ENCODE measurements around the gene CAPN7.
A peak's percentile ranks its signal among the peaks of the same experiment; 100 is the strongest.

The CAPN7 gene

DNA sequence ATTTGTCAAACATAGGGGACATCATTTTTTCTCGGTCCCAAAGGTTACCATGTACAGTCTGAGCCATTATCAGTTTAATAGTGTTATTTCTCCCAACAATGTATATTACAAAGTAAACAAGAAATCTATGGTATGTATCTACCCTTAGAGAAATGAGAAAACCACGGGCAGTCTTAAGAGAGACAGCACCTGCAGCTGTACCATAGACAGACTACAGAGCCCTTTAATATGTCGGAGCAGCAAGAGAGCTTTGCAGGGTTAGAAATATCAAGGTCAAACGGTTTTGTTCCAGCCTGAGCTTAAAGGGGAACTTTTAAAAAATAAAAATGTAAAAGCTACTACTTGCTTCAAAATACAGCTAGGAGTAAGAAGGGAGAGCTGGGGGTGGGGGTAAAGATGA lies 73.2 kb downstream of the CAPN7 start:
- DNase-seq, result no peak

DNA sequence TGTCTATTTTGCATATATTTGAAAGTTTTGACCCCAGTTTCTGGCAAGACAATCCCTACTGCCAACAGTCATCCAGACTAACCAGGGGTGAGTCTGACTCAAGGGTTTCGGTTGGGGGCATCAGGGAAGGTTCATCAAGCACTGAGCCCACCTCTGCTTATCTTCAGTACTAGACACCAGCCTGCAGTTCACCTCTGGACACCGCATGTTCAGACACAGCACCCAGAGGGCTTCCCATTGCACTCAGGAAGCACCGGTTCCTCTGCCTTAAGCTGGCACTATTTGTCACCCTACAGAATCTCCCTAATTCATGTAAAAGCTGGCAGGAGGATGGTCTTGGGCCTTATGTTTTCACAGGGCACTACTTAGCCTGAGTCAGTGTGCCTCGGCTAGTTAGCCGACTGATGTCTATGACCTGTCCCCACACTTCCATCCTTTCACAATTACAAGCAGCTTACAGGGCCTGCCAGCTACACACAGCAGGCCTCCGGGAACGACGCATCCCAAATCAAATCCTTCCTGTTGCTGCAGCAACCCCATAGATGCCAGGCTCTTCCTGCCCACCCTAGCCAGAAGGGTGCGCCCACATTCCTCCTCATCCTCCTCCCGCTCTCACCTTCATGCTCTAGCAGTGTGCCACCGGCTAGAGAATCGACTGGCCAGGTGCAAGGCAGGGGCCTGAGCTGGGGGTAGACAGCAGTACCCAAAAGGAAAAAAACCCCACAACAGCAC lies 73.8 kb downstream of the CAPN7 start:
- no peak for DNase-seq

DNA sequence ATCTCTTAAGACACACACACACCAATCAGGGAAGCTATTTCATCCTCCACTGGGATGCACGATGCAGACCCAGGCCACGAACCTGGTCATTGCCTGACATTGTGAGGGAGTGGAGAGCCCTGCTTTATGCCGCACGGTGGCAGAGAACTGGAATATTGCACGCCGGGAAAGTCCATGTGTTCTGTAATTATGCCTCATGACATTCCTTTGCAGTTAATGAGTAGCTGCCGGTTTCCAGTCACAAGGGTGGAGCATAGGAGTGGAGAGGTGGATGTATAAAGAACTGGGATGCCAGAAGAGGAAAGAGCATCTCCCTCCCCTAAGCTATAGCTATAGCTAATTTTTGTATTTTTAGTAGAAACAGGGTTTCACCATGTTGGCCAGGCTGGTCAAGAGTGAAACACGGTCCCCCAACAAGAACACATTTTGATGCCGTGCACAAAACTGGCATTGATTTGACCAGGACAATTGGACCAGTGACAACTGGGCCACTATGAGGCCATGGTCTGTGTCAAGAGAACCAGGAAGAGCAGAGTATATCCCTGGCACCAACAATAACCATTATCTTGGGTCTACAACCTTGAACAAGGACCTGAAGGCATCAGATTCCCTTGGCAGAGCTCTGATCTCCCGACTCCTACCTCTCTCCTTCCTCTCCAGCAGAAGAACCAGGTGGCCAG lies 74.9 kb downstream of the CAPN7 start:
- DNase-seq, result no peak

DNA sequence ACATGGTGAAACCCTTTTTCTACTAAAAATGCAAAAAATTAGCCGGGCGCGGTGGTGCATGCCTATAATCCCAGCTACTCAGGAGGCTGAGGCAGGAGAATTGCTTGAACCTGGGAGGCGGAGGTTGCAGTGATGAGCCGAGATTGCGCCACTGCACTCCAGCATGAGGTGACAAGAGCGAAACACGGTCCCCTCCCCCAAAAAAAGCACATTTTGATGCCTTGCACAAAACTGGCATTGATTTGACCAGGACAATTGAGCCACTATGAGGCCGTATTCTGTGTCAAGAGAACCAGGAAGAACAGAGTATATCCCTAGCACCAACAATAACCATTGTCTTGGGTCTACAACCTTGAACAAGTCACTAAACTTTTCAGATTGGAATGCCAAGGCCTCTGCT lies 75.8 kb downstream of the CAPN7 start:
- DNase-seq, result no peak

DNA sequence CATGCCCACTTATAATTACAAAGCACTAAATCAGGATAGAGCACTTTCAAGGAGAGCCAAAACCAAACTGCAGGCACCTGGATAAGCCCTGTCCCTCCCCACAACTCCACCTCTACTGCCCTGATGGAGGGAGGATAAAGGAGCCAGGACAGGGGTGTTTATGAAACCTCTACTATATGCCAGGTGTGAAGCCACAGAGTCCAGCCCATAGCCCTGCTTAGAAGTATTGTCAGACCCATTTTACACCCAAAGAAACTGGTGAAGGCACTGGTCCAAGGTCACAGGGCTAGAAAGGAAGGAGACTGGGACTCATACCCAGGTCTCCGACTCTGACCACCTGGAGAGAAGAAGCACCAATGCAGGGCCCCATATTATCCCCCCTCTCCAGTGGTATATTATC lies 77.7 kb downstream of the CAPN7 start:
- no peak for DNase-seq

DNA sequence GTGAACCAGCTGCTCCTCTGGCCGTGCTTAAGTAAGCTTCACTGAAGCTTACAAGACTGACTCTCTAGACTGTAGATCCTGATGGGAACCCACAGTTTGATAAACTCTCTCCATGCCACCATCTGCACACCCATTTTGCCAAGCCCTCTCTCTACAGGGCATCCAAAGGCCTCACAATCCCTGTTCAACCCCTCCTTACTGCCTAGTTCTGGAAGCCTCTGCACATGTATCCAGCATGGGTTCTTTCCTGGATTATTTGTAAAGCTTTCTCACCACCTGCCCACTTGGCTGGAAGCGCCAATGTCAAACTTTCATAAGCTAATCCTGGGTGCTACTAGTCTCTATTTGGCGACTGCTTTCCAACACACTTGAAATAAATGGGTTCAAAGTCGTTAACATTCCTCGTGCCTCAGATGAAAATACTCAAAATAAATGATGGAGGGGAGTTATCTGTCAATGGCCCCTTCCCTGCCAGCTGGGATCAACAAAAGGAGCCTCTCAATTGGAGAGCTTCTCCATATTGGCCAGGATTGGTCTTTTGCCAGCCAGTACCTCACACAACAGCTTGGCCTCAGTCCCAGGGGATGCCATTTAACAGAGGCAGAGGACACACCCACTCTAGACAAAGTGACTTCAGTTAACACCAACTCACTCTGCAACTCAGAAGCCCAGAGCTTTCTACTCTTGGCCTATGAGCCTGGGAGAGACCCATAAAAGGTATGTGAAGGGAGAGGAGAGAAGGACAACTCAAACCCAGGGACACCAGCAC lies 78.3 kb downstream of the CAPN7 start:
- peak; percentile 79 for DNase-seq

DNA sequence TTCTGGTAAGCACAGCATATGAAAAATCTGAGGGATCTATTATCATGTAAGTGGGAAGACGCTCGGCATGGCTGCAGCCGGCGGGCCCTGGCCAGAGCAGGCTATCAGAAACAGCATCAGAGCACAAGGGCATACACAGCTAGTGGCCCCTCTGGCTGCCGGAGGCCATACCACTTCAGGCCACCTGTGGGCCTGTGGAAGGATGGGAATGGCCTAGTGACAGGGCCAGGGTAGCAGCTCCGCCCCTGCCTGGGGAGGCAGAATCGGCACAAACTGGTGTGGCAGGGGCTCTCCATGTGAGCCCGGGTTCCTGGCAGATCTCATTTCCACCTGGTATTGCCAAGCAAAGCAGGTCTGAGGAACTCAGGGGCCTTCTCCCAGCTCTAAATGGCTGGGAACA lies 80.0 kb downstream of the CAPN7 start:
- DNase-seq, result no peak

DNA sequence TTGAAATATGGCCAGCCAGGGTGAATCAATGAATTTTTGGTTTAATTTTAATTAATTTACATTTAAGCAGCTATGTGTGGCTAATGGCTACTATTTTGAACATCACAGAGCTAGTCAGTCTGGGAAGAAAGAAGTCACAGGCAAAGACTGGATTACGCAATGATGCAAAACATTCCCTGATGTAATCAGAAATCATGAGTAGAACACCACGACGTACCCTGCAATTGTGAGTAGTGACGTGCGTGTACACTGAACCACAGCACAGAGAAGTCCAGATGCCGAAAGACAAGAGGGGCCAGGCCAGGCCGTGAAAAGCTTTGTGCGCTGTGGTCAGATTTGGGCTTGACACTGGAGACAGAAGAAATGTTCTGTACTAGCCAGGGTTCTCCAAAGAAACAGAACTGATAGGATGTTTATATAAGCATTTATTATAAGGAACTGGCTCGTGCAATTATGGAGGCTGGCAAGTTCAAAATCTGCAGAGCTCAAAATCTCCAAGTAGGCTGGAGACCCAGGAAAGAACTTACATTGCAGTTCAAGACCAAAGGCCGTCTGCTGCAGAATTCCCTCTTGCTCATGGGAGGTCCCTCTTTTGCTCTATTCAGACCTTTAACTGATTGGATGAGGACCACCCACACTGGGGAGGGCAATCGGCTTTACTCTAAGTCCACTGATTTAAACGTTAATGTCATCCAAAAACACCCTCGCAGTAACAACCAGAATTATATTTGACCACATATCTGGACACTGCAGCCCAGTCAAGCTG lies 81.7 kb downstream of the CAPN7 start:
- no peak for DNase-seq

DNA sequence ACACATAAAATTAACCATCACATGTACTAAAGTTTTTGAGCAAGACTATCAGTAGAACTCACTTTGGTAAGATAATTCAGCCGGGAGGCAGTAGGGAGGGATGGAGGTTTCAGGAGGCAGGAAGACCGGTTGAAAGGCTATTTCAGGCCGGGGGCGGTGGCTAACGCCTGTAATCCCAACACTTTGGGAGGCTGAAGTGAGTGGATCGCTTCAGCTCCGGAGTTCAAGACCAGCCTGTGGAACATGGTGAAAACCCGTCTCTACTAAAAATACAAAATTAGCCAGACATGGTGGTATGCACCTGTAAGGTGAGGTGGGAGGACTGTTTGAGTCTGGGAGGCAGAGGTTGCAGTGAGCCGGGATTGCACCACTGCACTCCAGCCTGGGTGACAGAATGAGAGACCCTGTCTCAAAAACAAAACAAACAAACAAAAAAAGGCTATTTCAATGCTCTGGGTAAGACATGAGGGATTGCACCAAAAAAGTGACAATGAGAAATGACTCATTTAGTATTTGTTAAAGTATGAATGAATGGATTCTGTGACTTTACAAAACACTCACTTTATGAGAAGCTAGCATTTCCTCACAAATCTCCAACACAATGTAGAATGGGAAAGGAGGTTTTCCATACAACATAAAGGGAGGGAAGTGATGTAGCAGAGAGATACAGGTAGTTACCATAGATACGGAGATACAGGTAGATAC lies 82.4 kb downstream of the CAPN7 start:
- no peak for DNase-seq

DNA sequence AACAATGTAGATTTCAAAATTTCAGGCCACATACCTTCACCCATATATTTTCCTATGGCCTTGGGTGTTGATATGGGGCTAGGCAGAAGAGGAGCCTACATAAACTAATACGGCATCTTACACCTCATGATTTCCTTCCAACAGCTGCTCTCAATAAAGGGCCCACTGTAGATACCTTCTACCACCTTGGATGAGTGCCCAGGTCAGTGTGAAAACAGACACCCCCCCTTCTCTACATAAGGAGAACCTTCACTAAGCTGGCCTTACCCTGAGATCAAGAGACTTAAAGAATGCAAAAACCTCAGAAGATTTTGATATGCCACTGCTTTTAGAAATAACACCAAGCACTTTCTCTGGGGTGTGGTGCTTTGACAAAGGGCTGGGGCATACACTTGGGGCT lies 83.6 kb downstream of the CAPN7 start:
- no peak for DNase-seq

DNA sequence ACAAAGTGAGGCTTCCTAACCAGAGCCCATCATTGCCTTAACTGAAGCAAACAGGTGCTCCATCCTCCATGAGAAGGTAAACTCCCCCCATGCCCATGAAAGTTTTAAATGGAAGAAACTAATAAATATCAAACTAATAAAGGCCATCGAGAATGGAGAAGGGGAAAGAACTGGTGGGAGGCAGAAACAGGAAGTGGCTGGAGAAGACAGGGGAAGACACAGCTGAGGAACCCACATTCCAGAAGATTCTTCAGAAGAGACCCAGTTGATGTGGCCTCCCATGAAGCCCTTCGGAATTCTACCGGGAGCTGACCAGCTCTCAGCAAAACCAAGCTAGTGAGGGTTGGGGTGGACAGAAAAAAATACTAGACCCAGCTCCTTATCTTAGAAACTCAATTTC lies 84.7 kb downstream of the CAPN7 start:
- no peak for DNase-seq

DNA sequence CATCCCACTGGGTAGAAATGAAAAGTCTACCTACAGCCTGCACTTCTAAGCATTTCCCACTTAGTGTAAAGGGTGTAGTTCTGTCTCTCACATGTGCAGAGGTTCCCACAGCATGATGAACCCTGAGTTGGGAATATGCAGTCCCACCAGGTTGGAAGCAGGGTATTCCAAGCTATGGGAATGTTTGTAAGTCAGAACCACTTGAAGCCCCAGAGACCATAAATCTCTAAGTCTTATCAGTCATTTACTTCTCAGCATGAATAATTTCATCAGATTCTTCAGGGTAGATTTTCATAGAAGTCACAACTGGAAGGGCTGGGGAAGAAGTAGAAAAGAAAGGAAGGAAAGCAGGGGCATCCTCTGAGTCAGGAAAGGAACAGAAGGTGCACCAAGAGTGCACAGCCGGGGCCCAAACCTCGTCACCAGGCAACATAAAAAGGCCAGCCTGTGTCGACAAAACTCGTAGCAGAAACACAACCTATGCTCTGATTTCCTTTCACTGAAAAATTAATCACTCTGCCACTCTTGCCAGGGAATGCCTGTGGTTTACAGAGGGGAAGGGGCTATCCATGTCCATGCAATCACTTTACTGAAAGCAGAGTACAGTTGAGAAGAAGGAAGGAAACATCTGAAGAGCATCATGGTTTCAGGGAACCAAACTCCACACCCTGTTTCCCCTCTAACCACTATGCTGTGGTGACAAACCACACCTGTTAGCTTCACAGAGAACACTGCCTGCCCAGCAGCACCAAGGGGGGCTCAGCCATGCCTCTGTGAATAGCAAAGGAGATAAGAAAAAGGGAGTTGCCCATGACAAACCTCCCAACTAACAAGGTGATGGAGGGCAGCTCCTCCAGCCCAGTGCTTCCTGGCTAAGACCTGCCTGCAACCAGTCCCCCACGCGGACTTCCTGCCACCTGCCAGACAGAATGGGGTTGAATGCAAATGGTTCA lies 85.8 kb downstream of the CAPN7 start:
- no peak for DNase-seq

DNA sequence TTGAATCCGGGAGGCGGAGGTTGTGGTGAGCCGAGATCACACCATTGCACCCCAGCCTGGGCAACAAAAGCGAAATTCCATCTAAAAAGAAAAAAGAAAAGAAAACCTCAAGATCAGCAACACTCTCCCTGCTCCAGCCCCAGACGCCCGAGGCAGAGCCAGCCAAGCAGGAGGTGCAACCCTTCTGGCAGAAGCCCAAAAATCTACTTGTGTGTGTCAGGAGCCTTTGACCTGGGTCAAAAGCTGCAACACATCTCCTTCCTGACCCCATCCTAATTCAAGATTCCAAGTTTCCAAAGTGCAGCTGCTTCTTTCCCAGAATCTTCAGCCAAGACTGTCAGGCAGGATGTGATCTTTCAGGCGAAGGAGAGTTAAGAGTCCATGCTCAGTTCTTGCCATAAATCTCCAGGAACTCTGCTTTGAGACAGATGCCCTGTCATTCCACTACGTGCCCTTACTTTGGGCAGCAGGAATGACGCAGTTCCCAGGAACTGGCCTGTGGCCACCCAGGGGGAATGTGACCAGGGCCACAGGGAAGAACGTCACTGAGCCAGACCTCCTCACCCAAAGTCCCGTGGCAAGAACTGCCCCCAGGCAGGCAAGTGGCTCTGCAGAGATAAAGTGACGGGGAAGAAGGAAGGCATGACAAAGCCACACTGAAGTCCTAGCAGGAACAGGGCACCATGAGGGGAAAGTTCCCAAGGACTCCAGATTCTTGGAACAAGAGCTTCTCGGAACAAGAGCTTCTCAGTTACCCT lies 86.9 kb downstream of the CAPN7 start:
- DNase-seq, result no peak

DNA sequence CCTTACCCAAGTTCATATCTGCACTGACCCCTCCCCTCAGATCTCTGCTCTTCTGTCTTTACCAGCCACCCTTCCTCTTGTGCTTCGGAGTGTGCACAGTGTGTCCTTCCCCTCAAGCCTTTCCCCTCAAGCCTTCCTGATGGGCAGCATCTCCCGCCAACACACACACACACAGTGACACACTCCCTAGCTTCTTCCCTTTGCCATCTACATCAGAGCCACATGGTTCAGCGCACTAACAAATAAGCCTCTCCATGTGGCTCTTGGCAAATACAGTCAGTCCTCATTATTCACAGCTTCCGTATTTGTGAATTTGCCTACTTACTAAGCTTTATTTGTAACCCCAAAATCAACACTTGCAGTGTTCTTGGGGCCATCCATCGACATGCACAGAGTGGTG lies 88.9 kb downstream of the CAPN7 start:
- no peak for DNase-seq

DNA sequence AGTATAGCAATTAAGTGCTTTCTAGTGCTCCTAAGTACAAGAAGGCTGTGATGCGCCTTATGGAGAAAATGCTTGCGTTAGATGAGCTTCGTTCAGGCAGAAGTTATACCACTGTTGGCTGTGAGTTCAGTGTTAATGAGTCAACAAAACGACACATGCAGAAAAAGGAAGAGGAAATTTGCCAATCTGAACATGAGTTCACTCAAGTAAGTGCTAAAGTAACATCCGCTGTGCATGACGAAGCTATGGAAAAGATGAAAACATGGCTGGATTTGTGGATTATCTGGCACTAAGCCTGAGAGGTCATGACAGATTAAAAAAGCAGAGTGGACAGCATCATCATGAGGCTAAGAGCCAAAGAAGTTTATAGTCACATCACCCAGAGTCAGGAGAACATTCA lies 89.5 kb downstream of the CAPN7 start:
- DNase-seq, result no peak

DNA sequence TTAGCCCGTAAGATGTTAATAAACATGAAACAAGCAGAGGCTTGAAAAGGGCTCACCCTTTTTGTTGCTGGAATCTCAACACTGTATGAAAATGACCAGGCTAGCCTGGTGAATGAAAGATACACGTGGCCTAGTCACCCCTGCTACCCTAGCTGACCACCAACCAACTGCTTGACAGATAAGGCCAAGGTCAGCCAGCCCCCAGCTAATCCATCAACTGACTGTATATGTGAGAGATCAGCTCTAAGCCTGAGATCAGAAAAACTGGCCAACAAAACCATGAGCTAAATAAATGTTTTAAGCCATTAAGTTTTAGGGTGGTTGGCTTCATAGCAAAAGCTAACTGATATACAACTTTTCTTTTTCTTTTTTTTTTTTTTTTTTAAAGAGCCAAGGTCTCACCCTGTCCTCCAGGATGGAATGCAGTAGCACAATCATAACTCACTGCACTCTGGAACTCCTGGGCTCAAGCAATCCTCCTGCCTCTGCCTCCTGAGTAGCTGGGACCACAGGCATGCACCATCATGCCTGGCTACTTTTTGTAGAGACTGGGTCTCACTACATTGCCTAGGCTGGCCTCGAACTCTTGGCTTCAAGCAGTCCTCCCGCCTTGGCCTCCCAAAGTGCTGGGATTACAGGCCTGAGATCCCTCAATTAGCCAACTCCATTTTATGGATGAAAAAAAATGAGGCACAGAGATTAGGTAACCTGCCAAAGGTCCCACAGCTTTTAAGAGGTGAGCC lies 91.7 kb downstream of the CAPN7 start:
- DNase-seq, result no peak

DNA sequence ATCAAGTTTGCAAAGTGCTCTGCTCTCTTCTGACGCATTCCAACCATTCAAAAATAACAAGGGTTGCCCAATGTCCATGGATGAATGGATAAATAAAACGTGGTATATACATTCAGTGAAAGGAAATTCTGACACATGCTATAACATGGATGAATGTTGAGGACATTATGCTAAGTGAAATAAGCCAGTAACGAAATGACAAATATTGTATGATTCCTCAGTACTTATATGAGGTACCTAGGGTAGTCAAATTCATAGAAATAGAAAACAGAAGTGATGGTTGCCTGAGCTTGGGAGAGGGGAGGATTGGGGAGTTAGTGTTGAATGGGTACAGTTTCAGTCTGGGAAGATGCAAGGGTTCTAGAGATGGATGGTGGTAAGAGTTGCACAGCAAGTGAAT lies 92.5 kb downstream of the CAPN7 start:
- DNase-seq, result no peak

DNA sequence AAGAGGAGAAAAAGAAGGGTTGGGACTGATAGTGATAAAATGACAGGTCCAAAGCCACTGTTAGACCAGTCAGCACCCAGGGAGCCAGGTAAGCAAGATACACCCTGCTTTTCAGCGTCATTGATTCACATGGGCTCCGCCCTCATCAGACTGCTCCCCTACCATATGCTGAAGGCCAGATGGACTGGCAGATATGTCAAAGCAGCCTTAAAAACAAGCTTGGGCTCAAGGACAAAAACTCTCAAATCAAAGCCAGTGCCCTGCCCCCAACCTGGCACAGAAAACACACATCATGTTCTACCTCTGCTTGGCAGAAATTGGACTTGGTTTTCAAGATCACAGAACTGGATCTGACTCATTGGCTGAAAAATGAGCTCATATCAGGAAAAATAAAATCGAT lies 93.0 kb downstream of the CAPN7 start:
- no peak for DNase-seq

DNA sequence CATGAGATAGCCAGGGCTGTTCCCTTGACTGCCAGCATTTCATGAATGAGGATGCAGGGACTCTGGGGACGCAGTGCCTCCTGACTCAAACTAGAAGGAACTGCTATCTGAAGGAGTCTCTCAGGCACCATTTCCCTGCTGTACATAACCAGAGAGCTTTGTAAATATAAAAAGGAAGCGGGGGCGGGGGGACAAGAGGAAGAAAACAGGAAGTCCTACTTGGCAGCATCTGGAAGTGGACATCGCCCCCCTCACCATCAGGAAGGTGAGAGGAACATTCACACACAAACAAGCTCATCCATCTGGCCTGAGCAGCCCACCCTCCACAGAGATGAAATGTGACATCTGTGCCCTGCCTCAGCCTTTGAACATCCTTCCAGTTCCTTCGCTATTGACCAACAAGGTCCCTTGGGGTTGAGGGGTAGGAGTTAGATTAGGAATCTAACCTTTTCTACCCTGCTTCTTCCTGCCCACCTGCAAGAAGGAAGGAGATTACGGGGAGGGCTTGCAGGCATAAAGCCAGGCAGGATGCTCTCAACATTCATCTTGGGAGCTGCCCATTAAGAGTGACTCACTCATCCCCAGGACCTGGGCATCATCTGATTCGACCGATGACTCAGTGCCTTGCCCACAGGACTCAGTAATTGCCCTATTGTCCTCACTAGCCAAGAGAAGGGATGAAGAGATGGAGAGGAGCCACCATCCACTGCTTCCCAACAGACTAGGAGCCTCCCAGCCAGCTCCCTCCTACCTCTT lies 94.5 kb downstream of the CAPN7 start:
- no peak for DNase-seq
